GM04503 (cell line): ENCODE data around the gene KIF6.

Experiments
- DNase-seq: peaks from one replicate; pipeline ENCODE4 v3.0.0-alpha.2; 2012; ENCODE audit warnings: low read depth

Gene KIF6

GRCh38 chr6:39451831-39452230 lies 273.4 kb downstream of the KIF6 start:
- no peak for DNase-seq

- DNase-seq, result no peak
Observed at GRCh38 chr6:39449022-39449421, 276.2 kb downstream of the KIF6 start.

- no peak for DNase-seq
Observed at GRCh38 chr6:39446909-39447308, 278.3 kb downstream of the KIF6 start.

- DNase-seq, result no peak
Observed at GRCh38 chr6:39445667-39446066, 279.5 kb downstream of the KIF6 start.

GRCh38 chr6:39444479-39445019 lies 280.7 kb downstream of the KIF6 start:
- no peak for DNase-seq

- no peak for DNase-seq
Observed at GRCh38 chr6:39441986-39442385, 283.2 kb downstream of the KIF6 start.

GRCh38 chr6:39441301-39441700 lies 283.9 kb downstream of the KIF6 start:
- DNase-seq, result no peak

- no peak for DNase-seq
Observed at GRCh38 chr6:39440039-39440426, 285.2 kb downstream of the KIF6 start.

- DNase-seq, result no peak
Observed at GRCh38 chr6:39439342-39440038, 285.7 kb downstream of the KIF6 start.

GRCh38 chr6:39433630-39434029 lies 291.6 kb downstream of the KIF6 start:
- no peak for DNase-seq

GRCh38 chr6:39432330-39433025 lies 292.7 kb downstream of the KIF6 start:
- peak; percentile 84 for DNase-seq

- no peak for DNase-seq
Observed at GRCh38 chr6:39430871-39431523, 294.2 kb downstream of the KIF6 start.

GRCh38 chr6:39430446-39430845 lies 294.8 kb downstream of the KIF6 start:
- no peak for DNase-seq

- DNase-seq, result no peak
Observed at GRCh38 chr6:39428816-39429215, 296.4 kb downstream of the KIF6 start.

GRCh38 chr6:39428152-39428551 lies 297.1 kb downstream of the KIF6 start:
- DNase-seq, result no peak

GRCh38 chr6:39426073-39426456 lies 299.1 kb downstream of the KIF6 start:
- peak; percentile 84 for DNase-seq

- DNase-seq, result no peak
Observed at GRCh38 chr6:39425346-39426072, 299.7 kb downstream of the KIF6 start.

GRCh38 chr6:39424831-39425230 lies 300.4 kb downstream of the KIF6 start:
- no peak for DNase-seq

GRCh38 chr6:39422238-39422637 lies 303.0 kb downstream of the KIF6 start:
- no peak for DNase-seq

- no peak for DNase-seq
Observed at GRCh38 chr6:39421383-39422225, 303.6 kb downstream of the KIF6 start.
